ENCODE results near the gene INSM1.

DNA sequence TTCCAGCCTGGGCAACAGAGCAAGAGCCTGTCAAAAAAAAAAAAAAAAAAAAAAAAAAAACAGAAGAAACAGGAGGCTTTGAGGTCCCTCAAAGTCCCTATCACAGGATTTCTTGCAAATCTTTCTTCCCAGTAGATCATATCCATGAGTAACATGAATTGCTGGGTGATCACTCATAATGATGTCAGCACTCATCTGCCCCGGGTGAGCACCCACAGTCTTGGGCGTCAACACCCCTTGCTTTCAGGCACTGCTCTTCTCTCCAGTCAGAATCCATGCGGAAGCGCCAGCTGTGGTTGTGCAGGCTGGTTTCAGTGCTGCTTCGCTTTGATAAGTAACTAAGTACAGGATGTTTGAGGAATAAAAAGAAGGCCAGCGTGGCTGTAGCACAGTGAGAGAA lies 40.2 kb upstream of the INSM1 start:
- TF ChIP-seq, protein P1, sequence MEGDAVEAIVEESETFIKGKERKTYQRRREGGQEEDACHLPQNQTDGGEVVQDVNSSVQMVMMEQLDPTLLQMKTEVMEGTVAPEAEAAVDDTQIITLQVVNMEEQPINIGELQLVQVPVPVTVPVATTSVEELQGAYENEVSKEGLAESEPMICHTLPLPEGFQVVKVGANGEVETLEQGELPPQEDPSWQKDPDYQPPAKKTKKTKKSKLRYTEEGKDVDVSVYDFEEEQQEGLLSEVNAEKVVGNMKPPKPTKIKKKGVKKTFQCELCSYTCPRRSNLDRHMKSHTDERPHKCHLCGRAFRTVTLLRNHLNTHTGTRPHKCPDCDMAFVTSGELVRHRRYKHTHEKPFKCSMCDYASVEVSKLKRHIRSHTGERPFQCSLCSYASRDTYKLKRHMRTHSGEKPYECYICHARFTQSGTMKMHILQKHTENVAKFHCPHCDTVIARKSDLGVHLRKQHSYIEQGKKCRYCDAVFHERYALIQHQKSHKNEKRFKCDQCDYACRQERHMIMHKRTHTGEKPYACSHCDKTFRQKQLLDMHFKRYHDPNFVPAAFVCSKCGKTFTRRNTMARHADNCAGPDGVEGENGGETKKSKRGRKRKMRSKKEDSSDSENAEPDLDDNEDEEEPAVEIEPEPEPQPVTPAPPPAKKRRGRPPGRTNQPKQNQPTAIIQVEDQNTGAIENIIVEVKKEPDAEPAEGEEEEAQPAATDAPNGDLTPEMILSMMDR (conservative IDR thresholded peaks at IDR 0.05 in 1 of 2, IDR thresholded peaks at IDR 0.05 in 1 of 2; ENCODE audit: low read depth in 1 of 2, low read length in 2 of 2) = no peak
- TF ChIP-seq EZH2 (IDR thresholded peaks at IDR 0.05; ENCODE audit: low read length, missing control alignments) = no peak
